RPMI7951 (cell line): ENCODE measurements around the gene ITIH4. TPM values are rescaled to one million over a fixed set of nuclear protein-coding genes. Genes with fewer than 3 reads are reported as not detected.
"Not testable (repeated sequence)": the region's sequence is repeated elsewhere in the genome, so short reads cannot be mapped to it uniquely, and the experiment has no call there.

ENCODE experiments used
- DNase-seq: peaks from one replicate; pipeline ENCODE4 v3.0.0-alpha.2; 2012; ENCODE audit warnings: low read depth
- total RNA-seq: library from RNA; depleted of rRNA; stranded (reverse); fragments of >200 nt; shearing (Covaris generic); gene quantifications from 2 replicates; pipeline ENCODE4 v1.2.3, GENCODE V29; 2014

ITIH4 gene
- total RNA-seq, 1 experiment from 2014 or later, result 0.48 TPM

DNA sequence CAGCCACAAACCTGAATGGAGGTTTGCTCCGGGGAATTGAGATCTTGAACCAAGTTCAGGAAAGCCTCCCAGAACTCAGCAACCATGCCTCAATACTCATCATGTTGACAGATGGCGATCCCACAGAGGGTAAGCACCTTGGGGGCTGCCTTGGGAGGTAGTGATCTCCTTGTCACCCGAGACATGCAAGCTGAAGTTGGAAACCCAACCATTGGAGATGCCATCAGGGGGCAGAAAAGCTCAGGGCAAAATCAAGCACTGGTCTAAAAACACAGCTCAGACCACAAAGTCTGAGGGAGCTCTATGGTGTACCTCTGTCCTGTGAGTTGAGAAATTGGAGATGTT is 47.3 kb downstream of the ITIH4 start:
- DNase-seq, result no peak

DNA sequence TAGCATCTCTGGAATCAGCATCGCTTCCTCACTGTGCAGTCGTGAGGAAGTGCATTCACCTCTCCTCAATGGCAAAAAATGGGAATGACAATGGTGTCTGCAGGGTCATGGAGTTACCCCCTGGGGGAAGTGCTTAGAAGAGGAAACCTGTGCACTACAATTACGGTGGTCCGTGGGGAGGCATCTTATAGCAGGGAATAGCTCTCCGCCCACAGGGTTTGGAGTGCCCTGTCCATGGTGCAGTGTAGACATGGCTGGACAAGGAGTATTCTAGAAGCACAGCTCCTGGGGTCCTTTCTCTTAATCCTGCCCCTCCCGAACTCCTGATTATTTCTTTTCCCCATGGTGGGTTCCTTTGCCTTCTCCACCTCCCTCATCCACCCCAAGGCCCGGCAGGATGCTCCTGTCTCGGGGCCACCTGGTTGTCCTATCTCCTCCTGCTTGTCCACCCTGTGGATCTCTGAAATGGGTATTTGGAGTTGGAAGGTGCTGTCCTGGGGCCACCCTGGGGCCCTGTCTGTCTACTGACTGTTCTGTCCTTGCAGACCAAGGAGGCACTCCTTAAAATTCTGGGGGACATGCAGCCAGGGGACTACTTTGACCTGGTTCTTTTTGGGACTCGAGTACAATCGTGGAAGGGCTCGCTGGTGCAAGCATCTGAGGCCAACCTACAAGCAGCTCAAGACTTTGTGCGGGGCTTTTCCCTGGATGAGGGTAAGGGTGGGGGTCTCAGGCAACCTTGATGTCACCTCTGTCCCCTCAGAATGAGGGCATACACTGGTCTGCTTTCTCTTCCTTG is 47.9 kb downstream of the ITIH4 start:
- no peak for DNase-seq

DNA sequence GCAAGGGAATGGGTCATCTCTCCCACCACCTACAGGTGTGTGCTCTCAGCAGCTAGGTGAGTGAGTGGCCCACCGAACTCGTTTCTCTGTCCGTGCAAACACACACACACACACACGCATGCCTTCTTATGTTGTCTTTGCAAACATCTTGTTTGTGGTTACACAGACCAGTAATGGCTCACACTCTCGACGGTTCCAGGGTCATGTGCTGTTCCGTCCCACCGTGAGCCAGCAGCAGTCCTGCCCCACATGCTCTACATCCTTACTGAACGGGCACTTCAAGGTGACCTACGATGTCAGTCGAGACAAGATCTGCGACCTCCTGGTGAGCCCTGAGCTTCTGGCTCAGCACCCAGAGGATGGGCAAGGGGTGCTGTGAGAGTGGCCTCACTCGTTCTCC is 48.7 kb downstream of the ITIH4 start:
- DNase-seq, result no peak

DNA sequence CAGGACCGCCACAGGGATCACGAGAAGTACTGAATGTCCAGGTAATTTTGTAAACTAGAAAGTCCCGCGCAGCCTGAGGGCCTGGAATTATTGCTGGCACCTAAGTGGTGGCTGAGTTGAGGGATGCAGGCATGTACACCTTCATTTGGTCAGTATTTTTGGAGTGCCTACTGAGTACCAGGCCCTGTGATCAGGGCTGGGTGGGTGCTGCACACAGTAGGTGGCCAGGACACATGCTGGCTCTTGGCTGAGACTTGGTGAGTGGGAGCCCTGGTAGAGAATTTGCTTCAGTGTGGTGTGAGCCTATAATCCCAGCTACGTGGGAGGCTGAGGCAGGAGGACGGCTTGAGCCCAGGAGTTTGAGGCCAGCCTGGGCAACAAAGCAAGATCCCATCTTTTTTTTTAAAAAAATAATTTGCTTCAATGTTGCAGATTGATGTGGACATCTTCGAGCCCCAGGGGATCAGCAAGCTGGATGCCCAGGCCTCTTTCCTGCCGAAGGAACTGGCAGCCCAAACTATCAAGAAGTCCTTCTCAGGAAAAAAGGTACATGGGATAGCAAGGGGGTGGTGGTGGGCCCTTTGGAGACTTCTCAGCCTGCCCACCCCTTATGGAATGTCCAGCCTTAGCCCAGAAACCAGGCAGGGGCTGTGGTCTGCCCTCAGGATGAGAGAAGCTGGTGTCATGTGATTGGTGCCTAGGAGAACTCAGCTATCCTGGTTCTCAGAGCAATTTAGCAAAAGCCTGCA is 50.5 kb downstream of the ITIH4 start:
- DNase-seq, result no peak

DNA sequence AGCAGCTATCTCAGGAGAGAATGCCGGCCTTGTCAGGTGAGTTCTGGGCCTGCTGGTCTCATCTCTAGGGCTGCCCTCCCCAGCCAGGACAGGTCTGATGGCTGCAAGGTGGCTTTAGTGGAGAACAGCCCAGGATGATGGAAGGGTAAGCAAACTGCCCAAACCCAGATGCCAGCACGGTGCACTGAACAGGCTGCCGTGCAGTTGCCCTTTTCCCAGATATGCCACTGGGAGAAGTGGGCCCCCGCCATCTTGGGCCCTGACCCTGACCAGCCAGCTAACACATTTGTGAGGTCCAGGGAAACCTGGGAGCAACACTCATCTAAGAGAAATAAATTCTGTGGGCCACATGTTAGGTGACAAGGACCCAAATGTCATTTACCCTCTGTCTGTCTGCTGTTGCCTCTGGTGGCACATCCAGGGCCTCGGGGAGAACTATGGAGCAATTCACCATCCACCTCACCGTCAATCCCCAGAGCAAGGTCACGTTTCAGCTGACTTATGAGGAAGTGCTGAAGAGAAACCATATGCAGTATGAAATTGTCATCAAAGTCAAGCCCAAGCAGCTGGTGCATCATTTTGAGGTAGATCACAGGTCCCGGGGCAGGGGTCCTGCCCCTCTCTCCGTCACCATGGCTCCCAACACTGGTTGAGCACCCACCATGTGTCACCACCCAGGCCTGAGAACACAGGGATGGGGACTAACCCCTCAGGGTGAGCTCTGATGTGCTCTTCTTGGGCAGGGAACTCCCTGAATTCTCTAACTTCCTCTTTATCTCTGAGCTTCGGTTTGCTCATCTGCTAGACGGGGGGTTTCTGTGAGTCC is 51.2 kb downstream of the ITIH4 start:
- no peak for DNase-seq

DNA sequence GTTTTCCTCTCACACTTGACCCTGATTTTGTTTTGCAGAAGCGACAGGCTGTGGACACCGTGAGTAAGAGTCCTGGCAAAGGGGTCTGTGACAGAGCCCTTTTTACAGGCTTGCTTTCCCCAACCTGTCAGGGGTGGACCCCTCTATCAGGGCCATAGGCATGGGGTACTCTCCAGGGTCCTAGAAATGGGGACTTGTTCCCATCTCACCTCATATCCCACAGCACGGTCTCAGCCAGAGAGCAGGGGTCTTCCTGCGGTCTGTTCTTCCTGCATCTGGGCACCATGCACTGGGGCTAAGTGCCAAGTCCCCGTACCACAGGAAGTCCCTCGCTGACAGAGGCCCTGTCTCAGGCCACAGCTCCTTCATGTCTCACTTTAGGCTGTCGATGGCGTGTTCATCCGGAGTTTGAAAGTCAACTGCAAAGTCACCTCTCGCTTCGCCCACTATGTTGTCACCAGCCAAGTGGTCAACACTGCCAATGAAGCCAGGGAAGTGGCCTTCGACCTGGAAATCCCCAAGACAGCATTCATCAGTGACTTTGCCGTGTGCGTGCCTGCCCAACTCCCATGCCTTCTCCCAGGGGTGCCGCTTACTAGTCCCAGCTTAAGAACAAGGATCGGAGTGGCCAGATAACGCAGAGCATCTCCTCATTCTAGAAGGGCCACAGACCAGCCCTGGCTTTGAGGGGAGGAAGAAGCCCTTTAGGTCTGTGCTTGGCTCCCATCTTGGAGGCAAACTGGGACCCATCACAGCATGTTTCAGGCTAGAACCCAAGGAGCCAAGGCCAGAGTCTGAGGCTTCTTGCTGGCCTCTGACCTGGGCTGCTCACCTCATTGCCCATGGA is 52.3 kb downstream of the ITIH4 start:
- no peak for DNase-seq

DNA sequence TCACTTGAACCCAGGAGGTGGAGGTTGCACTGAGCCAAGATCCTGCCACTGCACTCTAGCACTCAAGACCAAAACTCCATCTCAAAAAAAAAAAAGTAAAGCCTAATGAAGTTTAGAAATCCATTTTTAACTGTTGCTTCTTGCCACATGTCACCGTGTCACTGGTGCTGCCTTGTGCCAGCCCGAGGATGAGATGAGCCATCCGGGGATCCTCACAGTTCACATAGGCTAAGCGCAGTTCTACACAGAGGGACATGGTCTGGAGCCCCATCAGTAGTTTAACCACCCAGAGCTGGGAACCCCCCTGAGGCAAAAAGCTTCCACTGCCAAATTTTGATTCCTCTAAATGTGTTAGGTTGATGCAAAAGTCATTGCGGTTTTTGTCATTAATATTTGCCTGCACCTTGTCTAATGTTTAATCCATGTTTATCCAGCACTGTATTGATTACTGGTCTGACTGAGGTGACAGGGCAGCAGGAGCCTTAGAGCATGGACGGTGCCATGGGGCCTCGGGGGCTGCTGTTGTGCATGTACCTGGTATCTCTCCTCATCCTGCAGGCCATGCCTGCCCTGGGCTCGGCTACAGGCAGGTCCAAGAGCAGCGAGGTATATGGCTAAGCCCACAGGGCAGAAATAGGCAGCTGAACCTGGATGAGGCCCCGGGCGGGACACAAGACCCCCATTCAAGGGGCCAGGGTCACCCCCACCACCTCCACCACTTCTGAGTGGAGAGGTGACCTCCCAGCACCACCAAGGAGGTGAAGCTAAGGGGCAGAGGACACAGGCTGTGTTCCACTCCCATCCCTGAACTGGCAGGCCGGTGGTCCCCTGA is 53.1 kb downstream of the ITIH4 start, which contains the start of gene ITIH1:
TSS of gene ITIH1 (plus strand) at position 473 of the 832 bp plus-strand sequence. CDS start at position 490, 17 bp downstream.
- DNase-seq, result no peak

DNA sequence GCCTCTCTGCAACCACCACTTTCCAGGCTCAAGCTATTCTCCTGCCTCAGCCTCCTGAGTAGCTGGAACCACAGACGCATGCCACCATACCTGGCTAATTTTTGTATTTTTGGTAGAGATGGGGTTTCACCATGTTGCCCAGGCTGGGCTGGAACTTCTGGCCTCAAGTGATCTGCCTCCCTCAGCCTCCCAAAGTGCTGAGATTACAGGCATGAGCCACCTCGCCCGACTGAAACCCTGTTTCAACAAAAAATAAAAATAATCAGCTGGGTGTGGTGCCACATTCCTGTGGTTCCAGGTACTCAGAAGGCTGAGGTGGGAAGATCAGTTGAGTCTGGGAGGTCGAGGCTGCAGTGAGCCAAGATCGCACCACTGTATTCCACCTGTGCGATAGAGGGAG is 54.0 kb downstream of the ITIH4 start:
- DNase-seq, result not testable (repeated sequence)

DNA sequence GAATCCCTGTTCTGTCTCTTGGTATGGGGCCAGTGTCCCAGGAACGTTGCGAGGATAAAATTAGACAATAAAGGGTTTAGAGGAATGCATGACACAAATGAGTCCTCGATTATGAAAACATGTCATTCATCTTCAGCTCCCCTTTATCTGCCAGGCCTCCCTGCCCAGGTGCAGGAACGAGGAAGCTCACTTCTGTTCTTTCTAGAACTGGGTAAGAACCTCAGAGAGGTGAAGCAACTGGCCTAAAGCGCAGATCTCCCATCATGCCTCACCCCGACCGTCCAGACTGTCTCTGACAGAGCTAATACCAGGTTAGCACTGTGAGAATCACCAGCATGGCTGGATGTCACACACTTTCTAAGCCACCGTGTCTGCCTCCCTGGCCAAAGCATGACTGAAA is 54.6 kb downstream of the ITIH4 start:
- DNase-seq, result no peak

DNA sequence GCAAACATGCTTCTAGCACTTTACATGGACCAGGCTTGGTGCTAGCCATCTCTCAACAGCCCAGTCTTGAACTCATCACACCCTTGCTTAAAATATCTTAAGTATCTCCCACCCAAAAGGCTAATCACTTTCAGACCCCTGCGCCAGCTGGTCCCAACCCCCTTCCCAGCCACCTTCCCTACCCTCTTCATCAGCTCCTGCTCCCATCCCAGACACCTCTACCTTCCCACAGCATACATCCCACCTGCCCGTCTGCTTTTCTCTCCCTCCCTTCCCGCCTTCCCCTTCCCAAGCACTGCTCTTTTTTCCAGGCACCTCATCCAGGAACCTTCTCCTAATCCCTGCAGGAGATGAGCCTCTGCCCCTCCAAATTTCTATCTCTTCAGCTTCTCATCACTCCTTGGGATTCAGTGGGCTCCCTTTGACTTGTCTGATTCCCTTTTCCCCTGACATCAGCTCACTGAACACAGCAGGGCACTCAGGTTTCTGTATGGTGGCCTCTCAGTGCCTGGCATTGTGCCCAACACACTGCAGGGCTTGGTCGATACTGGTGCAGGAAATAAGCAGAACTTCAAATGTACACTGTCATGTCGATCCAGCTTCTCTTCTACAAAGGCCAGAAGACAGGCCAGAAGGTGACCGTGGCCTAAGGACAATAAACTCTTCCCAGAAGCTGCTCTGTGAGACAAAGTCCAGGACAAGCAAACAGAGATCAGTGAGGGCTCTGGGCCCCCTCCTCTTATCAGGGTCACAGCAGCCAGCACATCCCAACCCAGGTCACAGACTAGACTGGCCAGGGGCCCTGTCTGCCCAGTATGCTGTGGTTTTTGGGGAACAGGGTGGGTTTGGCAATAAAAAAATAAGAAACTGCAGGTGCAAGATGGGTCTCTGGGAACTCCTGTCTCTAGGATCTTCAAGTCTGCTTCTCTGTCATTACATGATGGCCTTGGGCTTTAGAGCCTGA is 55.3 kb downstream of the ITIH4 start:
- no peak for DNase-seq

DNA sequence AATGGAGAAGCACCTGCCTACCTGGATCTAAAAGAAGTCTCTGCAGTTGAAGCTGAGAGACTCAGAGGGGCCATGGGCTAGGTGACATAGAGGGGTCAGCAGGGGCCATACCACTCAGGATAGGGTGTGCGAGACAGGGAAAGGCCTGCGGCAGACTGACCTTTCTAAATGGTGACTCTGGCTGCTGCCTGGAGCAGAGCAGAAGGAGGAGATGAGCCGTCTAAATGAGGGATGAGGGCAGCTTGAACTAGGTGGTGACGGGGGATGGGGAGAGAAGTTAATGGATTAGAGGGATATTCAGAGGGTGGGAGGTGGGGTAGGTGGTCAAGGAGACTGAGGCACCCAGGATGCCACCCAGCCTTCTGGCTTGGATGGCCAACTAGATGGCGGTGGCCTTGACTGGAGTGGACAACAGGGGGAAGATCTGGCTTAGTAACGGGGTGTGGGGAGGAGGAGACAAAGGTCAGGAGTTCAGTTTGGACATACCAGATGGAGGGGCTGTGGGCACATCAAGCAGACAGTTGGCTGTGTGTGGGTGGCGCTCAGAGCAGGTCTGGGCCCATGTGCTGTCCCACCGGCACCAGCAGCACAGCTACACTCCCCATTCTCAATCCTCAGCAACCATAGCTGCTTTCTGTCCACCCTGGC is 56.3 kb downstream of the ITIH4 start:
- DNase-seq, result no peak

DNA sequence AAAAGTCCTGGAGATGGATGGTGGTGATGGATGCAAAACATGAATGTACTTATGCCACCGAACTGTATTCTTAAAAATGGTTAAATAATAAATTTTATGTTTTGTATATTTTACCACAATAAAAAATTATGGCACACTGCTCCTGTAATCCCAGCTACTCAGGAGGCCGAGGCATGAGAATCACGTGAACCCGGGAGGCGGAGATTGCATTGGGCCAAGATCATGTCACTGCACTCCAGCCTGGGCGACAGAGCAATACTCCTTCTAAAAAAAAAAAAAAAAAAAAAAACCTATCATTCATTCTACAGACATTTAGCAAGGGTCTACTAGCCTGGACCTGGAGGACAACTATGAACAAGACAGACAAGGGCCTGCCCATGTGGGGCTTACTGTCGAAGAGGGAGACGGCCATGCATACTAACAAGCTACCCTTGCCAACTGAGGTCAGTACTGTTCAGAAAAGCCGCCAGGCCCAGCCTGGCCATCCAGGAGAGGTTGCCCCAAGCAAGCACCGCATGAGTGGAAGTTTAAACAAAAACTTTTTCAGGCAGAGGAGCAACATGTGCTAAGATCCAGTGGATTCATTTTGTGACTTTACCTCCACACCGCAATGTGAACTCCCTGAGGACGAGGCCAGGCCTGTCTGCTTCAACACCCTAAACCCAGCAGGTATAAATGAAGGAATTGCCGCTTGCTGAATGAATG is 57.0 kb downstream of the ITIH4 start:
- DNase-seq, result no peak

DNA sequence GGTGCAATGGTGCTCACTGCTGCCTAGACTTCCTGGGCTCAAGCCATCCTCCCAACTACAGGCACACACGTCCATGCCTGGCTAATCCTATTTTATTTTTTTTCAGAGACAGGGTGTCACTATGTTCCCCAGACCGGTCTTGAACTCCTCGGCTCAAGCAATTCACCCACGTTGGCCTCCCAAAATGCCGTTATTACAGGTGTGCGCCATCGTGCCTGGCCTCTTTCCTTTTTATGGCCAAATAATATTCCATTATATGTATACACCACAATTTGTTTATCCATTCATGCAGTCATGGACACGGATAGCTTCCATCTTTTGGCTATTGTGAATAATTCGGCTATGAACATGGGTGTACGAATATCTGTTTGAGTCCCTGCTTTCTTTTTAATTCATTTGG is 58.8 kb downstream of the ITIH4 start:
- no peak for DNase-seq

DNA sequence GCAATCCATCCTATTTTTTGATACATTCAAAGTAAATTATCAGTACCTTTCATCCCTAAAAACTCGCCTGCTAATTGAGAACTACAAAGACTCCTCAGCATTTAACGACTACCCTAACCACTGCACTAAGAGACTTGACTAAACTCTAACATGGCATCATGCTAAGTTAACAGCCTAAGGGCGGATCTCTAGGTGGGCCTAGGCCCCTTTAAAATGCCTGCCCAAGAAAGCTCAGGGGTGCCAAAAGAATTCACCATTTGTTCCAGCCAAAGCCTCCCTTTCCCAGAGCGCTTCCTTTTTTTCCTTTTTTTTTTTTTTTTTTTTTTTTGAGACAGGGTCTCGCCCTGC is 59.2 kb downstream of the ITIH4 start:
- no peak for DNase-seq

DNA sequence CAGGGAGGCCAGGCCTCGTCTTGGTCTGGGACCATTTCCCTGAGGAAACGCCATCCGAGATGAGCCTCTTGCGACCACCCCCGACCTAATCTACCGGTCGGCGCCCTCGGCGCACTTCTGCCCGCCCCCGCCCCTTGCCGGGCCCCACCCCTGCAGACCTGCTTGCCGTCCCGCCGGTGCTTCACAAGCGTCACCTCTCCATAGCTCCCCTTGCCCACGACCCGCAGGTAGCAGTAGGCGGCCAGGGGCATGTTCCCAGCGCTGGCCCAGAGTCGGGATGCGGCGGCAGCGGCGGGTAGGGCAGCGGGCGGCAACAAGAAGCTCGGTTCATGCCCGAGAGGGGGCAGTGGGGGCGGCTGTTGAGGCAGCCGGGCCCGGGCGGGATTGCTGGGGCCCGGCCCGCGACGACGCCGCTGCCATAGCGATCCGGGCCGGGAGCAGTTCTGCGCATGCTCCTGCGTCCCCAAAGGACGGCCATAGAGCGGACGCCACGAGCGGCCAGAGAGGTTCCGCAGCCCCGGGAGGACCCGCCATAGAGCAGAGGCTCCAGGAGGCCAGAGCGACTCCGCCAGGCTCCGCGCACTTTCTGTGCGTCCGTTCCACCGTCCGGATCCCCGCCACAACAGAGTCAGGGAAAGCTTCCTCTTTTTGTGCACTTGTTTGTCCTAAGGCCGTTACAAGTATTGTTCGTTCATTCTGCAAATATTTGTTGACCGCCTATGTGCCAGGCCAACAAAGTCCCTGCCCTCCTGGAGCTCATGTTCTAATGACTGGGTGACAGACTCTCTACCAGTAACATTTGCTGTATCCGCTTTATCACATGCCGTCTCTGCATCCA is 59.8 kb downstream of the ITIH4 start, which contains the start of gene NEK4:
TSS of gene NEK4 (minus strand) at position 445 of the 838 bp plus-strand sequence. CDS start at position 251, 194 bp downstream.
- peak; percentile 89 for DNase-seq

DNA sequence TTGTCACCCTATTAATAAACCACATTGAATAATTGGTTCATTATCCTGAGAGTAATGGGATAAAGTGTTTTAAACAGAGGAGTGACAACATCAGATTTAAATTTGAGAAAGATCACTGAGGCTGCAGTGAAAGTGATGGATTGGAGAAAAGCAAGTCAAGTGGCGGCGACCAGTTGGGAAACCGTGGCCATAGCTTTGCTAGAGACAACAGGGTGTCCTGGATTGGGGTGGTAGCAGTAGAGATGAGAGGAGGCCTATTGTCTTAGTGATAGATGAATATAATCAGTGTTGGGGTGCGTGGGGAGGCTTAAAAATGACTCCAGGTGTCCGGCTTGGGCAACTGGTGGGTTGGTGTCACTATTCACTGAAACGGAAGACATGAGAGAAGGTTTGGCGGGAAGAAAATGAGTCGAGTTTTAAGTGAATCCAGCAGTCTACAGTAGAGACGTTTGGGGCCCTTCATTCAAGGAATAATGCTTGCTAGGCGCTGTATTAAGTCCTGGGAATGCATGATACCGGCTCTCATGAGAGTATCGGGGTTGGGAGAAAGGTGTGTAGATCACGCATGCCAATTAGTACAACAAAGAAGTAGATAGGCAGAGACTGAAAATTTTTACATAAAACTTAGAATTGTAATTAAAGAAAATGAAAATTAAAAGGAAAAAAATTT is 60.6 kb downstream of the ITIH4 start:
- DNase-seq, result peak; percentile 13

DNA sequence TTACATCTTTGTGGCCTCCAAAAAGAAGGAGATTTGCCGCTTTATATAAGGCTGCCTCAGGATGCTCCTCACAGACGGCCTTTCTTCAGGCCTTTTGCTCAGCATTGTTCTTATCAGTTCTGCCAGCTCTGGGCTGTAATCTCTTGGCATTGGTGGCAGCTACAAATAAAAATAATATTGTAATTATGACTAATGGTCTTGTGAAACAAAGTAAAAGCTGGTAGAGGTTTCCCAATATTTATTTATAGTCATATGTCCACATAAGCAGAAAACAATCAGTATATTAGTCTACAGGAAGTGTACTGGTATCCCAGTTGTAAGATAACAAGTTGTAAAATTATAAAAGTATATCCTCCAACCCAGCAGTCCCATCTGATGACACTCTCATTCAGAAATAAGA is 67.0 kb downstream of the ITIH4 start:
- DNase-seq, result no peak
